HG02588 (cell line): ENCODE data around the gene STRA6.

Experiments used
- ATAC-seq: cut with Tn5 transposase; IDR thresholded peaks from one replicate; pipeline ENCODE4 v1.9.1; 2021; ENCODE audit warnings: mild to moderate bottlenecking, moderate library complexity; ENCODE audit not compliant: unreplicated experiment

STRA6 gene, protein sequence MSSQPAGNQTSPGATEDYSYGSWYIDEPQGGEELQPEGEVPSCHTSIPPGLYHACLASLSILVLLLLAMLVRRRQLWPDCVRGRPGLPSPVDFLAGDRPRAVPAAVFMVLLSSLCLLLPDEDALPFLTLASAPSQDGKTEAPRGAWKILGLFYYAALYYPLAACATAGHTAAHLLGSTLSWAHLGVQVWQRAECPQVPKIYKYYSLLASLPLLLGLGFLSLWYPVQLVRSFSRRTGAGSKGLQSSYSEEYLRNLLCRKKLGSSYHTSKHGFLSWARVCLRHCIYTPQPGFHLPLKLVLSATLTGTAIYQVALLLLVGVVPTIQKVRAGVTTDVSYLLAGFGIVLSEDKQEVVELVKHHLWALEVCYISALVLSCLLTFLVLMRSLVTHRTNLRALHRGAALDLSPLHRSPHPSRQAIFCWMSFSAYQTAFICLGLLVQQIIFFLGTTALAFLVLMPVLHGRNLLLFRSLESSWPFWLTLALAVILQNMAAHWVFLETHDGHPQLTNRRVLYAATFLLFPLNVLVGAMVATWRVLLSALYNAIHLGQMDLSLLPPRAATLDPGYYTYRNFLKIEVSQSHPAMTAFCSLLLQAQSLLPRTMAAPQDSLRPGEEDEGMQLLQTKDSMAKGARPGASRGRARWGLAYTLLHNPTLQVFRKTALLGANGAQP

DNA sequence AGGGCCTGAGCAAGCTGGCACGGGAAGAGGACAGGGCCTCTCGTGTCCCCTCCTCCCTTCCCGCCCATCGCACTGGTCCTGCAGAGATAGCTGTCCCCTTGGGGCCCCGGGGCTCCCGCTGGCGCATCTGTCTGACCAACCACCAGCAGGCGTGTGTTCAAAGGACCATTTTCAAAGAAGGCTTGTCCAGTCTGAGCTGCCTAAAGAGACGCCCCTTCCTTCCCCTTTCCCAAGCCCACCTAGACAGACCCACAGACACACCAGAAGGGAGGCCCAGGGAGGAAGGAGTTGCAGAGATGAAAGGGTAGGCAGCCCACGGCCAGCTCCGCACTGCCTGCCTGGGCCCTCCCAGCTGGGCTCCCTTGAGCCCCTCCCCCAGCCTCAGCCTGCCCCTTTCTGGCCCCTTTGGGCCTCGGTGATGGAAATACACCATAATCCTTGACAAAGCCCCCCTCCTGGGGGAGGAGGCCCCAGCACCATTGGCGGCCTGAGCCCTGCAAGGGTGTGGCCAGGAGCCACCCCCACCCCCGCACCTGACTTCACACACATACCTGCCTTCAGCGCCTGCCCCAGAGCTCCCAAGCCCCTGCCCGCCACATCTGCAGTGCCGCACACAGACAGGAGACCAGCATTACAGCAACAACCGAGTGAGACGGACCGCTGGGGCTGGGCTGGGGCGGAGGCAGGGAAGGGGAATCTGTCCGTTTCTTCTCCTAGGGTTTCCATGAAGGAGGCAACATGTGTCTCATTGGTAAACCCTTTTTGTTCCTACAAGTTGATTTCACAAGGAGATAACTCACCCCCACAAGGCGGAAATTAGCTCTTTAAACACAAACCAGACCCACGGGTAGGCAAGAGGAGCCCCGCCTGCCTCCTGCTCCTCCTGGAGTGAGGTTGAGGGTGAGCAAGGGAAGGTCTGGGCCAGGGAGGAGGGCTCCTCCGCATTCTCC lies at the start of gene STRA6:
Gene STRA6, minus strand, starts transcription at position 336 of the 950 bp plus-strand sequence. CDS start 520 bp downstream, outside the sequence.
- ATAC-seq, result no peak

DNA sequence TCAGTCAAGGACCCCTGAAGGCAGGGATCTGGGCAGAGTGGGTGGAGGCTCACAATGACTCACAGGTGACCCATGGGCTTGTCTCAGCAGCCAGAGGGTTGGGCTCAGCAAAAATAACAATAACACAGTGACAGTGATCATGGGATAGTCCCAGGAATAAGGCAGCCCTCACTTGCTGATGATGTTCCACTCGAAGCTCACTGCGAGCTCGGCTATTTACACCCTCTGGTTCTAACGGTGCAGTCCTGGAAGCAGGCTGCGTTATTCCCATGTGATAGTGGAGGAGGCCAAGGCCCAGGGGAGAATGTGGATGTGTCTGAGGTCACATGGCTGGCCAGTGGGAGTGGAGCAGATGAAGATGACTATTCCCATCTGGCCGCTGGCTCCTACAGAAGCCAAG lies 49.7 kb upstream of the STRA6 start:
- ATAC-seq, result no peak

DNA sequence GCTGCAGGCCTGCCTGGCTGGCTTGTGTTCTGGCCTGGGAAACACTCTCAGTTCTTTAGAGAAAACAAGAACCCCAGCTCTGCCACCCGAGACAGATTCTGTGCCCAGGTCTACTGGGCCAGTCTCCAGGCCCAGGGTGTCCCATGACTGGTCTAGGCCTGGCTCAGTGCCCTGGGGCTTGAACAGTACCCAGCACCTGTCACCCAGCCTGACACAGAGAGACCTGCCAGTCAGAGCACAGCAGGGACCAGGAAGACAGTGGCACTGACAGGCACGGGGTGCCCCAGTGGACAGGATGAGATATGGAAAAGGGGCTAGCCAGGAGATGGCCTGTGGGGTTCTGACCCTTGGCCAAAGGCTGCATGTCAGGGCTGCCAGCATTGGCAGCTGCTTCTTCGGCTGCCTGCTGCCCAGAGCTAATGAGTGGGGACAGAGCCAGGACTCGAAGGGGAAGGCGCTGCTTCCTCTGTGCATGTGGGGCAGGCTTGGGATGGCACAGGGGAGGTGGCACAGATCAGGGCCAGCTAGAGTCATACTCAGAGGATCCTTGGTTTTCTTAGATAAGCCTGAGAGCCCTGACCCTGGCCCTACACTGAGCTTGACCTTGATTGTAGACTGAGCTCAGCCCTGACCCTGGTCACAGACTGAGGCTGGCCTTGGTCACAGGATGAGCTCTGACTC lies 48.7 kb upstream of the STRA6 start:
- no peak for ATAC-seq

DNA sequence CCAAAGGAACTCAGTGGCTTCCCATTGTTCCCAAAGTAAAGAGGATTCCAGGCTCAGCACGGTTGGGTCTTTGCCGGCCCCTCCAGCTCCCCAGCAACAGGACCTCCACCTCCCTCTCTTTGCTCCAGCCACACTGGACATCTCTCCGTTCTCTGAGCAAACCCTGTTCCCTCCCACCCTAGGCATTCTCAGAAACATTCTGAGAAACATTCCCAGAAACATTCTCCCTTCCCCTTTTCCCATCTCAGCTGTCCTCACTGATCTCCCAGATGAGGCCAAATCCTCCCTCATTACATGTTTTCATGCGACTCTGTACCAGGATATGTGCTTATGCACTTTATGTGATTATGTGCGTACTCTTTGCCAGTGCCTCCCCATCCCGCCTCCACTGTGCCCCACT lies 47.7 kb upstream of the STRA6 start:
- ATAC-seq, result no peak

DNA sequence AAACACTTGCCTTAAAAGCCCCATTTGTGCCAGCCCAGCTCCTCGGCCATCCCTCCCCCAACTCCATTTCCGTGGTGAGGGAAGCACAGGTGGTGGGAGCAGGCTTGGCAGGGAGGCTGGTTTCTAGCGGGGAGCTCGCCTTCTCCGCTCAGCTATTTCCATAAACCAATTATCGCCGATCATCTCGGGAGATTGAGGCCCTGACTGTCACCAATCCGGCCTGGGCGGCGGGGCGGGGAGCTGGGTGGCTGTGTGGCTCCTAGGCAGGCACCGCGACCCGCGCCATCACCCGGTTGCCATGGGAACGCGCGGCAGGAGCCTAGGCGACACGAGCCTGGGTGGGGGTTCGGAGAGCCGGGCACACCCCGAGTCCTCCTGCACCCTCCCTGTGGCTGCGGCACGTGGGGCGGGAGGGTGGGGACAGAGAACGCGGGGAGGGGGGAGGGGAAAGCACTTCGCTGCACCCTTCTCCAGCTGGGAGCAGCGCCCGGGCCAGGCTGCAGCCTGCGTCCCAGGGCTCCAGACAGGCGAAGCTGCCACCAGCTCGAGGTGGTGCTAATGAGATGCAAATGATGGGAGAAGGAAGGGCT lies 42.9 kb upstream of the STRA6 start:
- ATAC-seq, result no peak

DNA sequence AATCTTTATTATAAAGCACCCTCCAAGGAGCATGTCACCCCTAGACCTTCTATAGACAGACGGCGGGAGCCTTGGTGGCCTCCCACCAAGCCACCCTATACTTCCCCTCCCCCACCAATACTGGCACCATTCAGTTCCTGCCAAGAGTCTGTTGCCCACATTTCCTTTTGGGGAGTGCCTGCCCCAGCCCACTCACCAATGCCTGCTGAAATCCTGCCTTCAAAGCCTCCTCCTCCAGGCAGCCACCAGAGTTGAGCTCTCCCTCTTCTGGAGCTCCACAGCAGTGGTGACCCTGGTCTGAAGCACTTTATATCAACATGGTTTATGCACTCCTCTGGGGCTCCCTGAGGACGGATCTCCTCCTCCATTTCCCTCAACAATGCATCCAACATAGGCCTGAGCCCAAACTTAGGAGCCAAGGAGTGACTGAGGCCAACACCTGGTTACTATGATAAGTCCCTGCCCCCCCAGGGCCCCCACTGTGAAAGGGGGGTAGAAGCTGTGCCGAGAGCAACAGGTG lies 42.3 kb upstream of the STRA6 start:
- ATAC-seq, result no peak

DNA sequence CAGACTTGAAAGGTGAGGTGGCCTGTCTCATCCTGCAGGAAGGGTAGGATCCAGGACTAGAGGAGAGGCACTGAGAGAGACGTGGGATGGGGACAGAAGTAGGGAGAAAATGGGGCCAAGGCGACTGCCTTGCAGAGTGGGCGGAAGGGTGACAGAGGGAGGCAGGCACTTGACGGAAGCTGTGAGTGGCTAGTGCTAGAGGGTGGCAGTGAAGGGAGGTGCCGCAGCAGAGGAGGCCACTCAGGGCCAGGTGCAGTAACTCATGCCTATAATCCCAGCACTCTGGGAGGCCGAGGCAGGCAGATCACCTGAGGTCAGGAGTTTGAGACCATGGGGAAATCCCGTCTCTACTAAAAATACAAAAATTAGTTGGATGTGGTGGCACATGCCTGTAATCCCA lies 40.8 kb upstream of the STRA6 start:
- ATAC-seq, result no peak

DNA sequence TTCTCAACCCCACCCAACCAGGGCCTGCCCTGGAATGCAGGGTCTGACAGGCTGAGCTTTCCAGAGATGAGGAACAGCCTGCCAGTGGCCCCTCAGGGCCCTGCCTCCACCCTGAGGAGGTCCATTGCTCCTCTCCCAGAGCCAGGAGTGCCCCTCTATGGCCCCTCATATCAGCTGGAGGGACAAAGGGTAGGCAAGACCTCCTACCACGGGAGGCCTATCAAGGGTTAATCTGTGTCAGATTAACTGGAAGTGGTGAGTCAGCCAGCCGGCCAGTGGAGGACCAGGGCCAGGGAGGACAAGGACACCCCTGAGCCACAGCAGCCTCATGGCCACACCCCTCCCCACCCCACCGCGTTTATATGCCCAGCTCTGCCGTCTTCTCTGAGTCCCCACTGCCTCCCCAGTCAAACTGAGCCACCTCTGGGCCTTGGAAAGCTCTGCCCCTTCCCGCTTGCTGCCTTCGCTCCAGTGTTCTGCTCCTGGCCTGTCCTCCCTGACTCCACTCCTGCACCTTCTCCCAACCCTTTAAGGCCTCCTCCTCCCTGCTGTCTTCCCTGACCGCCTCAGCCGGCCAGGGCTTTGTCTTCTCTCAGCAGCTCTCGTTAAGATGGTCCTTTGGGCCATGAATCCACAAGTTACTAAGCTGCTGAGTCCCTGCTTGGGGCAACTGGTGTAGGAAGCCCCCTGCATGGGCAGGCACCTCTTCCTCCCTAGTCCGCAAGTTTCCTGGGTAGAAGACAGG lies 40.0 kb upstream of the STRA6 start:
- ATAC-seq, result no peak

DNA sequence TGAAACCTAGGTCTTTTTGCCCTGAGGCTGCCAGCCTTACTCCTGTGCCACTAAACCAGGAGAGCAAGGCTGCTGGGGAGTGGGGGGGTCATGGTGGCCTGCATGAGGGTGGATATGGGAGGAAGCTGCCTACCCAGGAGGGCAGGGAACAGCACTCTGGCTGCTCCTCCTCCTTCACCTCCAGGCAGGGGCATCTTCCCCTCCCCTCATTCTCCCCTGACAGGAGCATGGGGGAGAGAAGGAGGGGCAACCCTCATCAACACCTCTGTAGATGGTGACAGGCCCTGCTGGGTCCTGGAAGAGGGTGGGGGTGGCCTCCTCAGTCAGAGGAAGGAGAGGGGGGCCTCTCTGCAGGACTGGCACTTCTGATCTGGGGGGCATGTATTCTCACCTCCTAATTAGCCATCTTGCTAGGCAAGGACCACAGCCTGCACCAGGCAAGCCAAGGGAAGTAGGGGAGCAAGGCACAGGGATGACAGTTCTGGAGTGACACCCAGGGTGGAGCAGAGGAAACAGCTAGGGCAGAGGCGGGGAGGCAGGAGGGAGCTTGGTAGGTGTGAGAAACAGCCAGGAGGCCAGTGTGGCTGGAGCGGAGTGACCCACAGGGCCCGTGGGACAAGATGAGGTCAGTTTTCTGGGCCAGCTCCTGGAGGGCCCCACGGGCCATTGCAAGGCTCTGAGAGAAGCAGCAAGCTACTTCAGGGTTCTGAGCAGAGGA lies 38.5 kb upstream of the STRA6 start:
- no peak for ATAC-seq

DNA sequence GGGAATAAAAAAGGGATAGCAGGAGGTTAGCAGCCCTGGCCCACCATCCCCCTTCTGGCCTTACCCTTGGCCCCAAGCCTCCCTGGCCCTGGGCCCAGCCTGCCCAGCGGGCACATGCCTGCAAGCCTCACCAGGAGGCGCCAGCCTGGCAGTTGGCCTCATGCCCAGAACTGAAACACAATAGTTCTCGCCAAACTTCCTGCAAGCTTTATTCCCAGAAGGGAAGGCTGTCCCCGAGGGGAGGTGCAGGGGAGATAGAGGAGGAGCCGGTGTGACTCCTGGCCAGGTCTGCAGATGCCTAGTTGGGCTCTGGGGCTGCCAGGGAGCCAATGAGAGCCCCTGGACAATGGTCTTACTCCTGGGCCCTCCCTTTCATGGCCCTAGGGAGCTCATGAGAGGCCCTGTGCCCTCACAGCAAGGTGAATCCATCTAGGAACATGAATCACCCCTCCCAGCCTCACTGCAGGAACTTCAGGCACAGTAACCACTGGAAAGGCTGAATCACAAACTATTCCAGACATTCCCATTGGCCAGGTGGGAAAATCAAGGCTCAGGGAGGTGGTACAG lies 37.5 kb upstream of the STRA6 start:
- no peak for ATAC-seq

DNA sequence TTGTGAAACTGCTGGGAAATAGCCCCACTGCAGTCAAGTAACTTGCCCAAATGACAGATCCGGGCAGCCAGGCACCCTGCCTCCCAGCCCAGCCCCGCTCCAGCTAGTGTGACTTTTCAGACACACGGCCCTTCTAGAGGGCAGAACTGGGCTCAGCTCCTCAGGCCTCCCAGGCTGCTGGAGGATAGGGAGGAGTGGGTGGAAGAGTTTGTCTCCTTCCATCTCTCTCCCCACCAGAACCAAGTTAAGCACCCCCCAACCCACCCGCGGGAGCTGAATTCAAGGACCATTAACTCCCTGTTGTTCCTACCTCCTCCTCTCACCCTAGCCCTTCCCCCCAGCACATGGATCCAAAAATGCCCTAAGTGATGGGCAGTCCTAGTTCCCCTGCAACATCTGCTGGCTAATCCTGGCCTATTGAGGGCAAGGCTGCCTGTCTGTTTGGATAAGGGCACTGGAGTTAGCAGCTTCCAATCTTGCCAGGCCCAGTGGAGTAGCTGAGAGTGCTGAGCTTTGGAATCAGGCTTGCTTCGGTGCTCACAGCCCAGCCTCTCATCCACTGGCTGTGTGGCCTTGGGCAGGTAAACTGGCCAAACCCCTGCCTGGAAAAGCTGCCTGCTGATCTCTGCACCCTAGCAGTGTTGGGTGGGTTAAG lies 36.6 kb upstream of the STRA6 start:
- ATAC-seq, result no peak

DNA sequence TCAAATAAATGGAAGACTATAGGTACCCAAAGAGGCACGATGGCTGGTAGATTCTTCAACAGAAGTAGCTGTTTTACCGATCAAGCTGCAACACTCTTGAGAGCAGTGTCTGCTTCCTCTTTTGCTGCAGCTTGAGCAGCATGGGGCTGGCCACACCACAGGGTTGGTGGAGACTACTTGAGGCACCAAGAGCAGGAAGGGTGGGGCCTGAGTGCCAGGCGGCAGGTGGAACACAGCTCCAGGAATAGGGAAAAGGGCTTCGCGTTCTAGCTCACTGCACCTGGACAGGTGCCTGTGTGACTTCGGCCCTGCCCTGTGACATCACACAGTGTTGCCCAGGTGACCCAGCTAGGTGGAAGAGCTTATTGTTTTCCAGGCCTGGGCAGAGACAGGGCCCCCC lies 33.4 kb upstream of the STRA6 start, which contains the start of gene CCDC33:
Gene CCDC33, plus strand, starts transcription at position 365 of the 400 bp plus-strand sequence. CDS start 394 bp downstream, outside the sequence.
- no peak for ATAC-seq

DNA sequence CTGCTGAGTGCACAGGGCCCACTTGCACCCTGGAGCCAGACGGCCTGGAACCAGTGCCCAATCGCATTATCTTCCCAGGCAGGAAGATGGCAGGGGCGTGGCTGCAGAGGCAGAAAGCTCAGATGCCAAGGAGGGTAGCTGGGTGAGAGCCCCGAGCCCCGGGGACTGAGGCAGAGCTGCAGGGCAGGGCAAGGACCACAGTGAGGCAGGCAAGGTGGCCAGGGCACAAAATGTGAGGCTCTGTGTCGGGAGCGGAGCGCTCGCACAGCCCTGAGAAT lies 31.9 kb upstream of the STRA6 start:
- no peak for ATAC-seq

DNA sequence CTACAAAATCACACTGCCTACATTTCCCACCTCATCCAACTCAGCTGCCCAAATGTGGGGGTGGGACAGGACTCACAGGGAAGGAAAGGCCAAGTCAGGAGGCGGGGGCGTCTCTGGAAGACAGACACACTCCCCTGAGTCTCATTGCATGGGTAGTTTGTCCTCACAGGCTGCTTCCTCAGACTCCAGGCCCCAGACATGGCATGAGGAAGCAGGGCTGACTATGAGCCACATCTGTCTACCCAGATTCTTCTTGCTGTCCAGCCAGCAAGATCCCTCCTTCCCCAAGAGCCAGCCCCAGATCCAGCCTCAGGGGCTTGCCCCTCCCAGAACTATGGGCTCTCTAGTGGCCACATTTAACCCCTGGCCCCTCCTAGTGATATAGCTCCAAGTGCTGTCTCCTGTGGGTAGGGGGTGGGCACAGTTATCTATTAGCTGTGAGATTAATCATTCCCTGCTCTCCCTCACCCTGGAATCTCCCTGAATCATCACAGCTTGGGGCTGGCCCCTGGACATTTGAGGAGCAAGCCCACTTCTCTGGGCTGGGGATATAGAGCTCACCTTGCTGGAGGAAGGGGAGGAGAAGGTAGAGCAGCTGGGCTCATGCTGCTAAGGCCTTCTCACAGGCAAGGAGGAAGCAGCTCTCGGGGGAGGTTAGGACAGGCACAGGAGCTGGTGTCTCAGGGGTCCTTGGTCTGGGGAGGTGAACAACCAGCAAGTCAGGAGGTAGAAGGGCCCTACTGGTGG lies 31.4 kb upstream of the STRA6 start:
- ATAC-seq, result no peak

DNA sequence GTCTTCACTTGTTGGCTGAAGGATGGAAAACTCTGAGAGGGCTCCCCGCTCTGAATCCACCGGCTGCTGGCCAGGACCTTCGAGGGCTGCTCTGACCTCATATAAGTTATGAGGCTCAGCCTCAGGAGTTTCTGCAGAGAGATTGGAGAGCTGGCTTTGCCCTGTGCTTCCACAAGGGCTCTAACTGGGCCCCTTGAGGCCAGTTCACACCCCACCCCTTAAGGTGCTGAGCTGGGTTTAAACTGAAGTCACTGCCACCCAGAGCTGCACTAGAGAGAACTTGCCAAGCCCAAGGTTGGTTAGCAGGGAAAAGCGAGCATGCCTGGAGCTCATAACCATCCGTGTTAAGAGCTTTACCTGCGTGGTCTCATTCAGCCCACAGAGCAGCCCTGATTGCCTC lies 30.8 kb upstream of the STRA6 start:
- ATAC-seq, result no peak

DNA sequence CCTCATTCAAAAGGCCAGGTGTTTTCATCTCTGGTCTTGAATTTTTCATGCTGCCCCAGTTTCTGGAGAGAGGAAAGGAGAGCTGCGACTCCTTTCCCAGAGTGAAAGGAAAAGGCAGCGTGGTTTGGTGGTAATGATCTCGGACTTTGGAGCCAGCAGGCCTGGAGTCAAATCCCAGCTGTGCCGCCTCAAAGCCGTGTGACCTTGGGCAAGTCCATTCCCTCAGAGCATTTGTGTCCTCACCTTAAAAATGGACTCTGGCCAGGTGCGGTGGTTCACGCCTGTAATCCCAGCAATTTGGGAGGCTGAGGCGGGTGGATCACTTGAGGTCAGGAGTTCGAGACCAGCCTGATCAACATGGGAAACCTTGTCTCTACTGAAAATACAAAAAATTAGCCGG lies 28.9 kb upstream of the STRA6 start:
- no peak for ATAC-seq

DNA sequence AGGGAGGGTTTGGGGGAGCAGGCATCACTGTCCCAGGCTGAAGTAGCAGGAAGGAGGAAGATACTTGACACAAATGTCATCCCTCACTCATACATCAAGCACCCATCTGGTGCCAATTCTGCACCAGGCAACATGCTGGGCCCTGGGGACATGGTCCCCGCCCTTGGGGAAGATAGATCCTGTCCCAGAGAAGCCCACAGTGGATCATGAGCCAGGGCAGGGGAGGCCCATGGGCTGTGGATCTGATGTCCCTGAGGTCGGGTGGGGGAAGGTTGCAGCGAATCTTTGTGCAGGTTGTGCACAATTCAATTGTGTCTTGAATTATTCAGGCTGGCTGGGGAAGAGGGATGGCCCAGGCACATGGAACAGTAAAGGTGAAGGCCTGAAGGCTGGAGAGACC lies 27.1 kb upstream of the STRA6 start:
- no peak for ATAC-seq

DNA sequence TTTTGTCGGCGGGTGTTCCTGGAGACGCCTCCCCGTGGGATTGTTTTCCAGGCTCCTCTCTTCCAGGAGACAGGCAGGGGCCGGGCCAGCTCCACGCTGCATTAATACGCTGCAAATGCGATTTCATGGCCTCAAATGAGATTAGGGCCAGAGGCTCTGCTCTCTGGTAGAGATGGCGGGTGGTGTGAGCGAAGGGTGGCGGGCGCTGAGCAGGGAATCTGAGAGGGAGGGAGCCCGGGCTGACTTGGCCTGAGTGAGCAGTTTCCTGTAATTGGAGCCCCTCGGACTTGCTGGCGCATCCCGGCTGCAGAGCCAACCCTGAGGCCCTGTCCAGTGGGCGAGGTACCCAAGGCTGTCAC lies 26.1 kb upstream of the STRA6 start:
- ATAC-seq, result no peak
